Measurements from ENCODE around the gene SAMSN1.

The SAMSN1 gene

DNA sequence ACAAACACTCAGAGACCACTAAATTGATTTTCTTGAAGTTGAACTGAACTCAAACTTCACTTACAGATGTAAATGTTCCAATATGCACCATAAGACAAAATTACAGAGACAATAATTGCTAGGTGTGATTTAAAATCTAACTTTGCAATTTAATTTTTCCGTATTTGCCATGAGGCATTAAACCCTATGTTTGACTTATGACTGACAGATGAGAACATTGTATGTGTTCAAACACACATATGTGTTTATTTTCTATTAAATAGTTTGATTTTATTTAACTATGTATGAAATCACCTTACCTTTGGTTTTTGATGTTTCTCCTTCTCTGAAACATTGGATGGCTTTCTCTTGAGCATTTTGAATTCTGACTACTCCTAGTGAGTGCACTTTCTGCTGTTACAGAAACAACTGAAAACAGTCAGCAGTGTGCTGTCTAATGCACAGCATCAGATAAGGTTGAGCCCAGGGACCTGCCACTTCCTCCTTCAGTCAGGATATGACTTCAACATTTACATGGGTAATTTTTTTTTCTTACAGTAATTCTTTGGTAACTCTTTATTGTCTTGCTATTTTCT, at the start of gene SAMSN1:
Gene SAMSN1 (minus strand): TSS at position 410 of the 575 bp plus-strand sequence. CDS start 54 bp downstream, at position 356.
- DNase-seq = no peak

GRCh38 chr21:14595449-14595848, 49.3 kb upstream of the SAMSN1 start:
- DNase-seq = no peak

GRCh38 chr21:14594967-14595366, 48.9 kb upstream of the SAMSN1 start:
- no peak for DNase-seq

DNA sequence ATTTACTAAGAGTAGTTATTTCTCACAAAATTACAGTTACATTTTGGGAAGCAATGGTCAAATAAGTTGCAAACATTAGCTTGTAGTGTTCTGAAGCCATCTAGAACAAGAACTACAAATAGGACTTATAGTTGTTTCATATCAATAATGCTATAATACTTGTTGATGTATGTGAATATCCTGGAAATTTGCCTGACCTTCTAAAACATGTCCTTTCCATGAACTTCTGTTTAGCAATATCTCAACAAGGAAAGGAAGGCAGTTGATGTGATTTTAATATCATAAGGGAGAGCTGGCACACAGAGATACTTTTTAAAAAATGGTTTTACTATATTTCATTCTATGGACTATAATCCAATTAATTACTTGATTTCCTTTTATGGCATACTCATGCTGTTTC, 47.1 kb upstream of the SAMSN1 start:
- no peak for DNase-seq

GRCh38 chr21:14592296-14593000, 46.3 kb upstream of the SAMSN1 start:
- no peak for DNase-seq

DNA sequence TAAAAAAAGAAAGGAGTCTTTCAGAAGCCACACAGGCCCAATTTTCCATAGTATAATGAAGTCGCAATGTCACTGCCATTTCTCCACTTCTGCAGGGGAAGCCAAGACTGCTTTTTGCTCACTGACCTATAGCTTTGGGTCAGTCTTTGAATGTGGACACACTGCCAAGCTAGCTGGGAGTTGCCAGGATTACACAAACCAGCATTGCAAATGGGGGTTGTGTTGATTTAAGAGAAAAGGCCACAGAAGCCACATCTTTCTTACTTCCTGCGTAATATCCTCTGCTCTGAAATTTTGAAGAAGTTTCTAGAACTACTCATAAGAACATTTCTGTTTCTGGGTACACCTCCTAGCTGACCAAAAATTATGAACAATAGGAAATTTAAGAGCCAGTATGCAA, 45.8 kb upstream of the SAMSN1 start:
- DNase-seq = no peak

- DNase-seq = no peak
These were observed 45.3 kb upstream of the SAMSN1 start for GRCh38 chr21:14591377-14591776.

DNA sequence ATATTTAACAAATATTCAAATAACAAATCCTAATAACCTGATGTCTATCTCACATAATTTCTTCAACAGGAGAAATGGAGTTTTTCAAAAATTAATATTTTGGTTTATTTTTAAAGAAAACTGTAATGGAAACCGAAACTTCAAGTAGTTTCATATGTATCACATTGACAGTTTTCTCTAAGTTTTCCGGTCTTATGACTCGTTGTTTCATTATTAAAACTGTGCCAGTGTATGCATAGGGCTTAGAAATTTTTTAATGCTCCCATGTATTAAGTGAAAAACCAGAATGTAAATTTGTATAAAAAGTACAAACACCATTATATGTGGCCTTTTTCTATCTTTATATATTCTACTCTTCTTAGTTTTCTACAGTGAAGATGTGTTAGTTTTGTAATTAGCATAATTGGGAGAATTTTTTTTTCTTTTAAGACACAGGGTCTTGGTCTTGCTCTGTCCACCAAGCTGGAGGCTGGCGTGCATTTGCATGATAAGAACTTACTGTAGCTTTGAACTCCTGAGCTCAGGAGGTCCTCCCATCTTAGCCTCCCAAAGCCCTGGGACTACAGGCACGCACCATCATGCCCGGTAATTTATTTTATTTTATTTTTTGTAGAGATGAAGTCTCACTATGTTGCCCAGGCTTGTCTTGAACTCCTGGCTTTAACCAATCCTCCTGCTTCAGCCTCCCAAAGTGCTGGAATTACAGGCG, 43.9 kb upstream of the SAMSN1 start:
- no peak for DNase-seq

- no peak for DNase-seq
These were observed 41.2 kb upstream of the SAMSN1 start for GRCh38 chr21:14587266-14587665.

DNA sequence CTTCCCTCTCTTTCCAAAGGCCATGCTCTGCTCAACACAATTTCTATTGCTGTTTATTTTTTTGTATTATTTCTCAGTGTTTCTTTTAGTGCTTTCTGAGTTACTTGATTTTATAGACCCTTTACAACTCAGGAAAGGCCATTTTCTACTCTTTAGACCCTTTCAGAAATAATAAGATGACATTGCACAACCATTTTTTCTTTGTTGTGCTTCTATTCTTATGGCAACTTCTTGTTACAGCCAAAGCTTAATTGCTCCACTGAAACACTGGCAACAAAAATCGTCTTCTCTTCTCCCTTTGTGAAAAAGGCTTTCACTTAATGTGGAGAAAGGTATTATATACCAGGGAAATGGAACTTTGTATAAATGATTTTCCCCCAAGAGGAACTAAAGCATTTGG, 39.0 kb upstream of the SAMSN1 start:
- DNase-seq = no peak

- DNase-seq = no peak
These were observed 38.4 kb upstream of the SAMSN1 start for GRCh38 chr21:14584357-14585095.

GRCh38 chr21:14583629-14584255, 37.6 kb upstream of the SAMSN1 start:
- no peak for DNase-seq

DNA sequence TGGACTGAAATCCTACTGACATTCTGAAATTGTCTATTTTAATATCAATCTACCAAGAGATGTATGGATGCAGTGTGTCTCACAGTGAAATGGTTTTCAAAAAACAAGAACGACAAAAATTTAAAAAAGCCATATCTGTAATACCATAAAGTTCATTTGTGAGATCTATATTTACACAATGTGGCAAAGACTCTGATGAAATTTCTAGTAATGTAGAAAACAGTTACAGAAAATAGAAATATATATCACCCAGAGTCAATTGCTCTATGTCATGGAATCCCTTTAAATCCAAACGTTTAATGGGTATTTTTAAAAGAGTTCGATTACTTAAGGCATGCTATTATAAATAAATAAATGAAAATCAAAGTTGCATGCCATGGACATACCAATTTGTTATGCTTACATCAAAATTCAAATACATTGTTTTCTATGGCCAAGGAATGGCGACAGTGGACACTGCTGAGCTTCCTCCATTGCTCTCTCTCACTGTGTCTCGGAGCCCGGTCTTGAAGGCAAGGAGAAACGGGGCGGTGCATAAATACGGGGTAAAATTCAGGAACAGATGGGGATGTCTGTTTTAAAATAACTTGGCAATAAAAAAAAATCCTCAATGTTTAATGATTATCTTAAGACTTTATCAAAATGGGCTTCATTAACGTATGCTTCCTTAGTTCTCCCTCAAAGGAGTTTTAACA, 37.0 kb upstream of the SAMSN1 start:
- DNase-seq = no peak

- no peak for DNase-seq
These were observed 35.9 kb upstream of the SAMSN1 start for GRCh38 chr21:14581902-14582457.

GRCh38 chr21:14573244-14573643, 27.1 kb upstream of the SAMSN1 start:
- DNase-seq = no peak

- DNase-seq = no peak
These were observed 26.2 kb upstream of the SAMSN1 start for GRCh38 chr21:14572204-14572780.

DNA sequence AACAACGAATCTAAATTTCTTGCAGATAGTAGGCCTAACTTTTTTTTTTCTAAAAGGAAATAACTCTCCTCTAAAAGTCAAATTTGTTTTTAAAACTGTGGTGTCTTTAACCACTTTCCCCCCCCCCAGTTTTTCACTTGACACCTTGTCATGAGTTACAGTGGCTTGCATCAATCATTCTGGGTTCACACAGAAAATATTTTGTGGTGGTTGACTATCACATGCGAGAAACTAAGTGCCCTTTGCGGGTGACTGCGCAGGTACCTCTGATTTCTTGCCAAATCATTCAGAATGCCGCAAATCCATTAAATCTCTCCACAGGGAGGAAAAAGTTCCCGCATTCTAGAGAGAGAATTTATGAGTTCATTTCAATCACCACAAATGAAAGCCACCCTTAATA, 23.8 kb upstream of the SAMSN1 start:
- no peak for DNase-seq

- no peak for DNase-seq
These were observed 23.0 kb upstream of the SAMSN1 start for GRCh38 chr21:14569026-14569621.

DNA sequence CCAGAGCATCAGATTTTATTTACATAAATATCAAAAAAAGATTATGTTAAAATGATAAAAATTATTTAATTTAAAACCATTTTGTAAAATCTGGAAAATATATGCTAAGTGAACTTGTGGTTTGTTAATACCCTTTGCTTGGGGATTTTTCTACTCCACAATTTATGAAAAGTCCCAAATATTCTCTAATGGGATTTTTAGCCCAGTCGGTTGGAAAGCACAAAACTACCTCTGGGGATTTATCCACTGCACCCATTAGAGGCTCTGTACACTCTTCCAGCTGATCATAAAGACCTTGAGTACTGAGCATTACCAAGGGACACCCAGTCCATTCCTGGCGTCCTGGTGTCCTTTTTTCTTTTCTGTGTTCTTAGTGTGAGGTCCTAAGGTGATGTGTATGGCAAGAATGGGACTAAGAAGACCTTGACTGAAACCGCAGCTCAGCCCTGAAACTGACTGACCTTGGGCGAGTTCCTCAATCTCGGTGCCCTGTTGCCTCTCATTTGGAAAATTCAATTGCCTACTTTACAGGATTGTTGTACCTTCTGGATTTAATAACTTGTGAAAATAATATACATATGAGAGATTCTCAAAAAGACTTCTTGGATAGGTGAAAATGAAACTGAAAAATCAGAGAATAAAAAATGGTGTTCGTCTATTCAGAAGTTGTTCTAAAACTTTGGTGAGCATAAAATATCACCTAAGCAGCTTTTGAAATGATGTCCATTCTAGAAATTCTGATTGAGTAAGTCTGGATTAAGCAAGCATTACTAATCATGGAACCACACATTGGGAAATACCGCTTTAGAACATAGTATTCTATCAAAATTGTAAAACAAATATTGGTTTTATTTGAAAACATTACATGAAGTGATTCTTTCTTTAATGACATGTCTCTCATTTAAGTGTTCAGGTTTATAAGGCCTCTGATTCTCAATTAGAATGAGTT, 21.5 kb upstream of the SAMSN1 start:
- no peak for DNase-seq

DNA sequence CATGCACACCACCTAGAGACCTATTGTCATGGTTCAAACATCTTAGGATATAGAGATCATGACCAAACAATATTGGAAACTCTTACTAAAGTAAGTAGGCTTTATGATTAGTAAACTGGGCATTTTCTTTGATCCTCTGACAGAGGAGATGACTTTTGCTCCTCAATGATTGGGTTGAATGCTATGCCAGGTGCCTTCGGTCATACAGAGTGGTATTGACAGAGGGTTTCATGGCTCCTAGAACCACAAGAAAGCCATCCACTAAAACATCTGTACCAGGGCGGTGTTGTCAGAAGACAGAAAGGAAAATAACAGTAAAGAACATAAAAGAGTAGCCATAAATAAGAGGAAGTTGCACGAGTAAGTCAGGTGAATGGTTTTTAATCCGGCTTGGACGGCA, 20.8 kb upstream of the SAMSN1 start:
- DNase-seq = no peak

Measured in NCI-H146 (cell line).